Testis (tissue), 2 donors: ENCODE data around the gene CTNS.

Source experiments
- CTCF ChIP-seq, 3 experiments: fragments of 450-650 bp in 2 of 3; fragments of 200-600 bp in 1 of 3; sonication (generic) in 1 of 3; IDR thresholded peaks; one replicate each; pipeline ENCODE4 v1.5.1; 2016 to 2019; ENCODE audit warnings: antibody characterized with exemption in 3 of 3, mild to moderate bottlenecking in 2 of 3, moderate library complexity in 1 of 3
- POLR2A ChIP-seq: fragments of 450-650 bp; IDR thresholded peaks from one replicate; pipeline ENCODE4 v1.6.1; 2017; ENCODE audit warnings: antibody characterized with exemption, mild to moderate bottlenecking, moderate library complexity

GRCh38 chr17:3699951-3700350 is 63.4 kb downstream of the CTNS start:
- TF ChIP-seq CTCF (IDR thresholded peaks at IDR 0.05) (no peak), POLR2A (no peak)
